ENCODE data around the gene GRAMD4.

The GRAMD4 gene

GRCh38 chr22:46588279-46589140 lies 31.7 kb upstream of the GRAMD4 start:
- Histone ChIP-seq H3K27me3 (ENCODE audit: low read depth) (no peaks in the 10 kb centered on the region), H3K4me3 (no peak overlapping the region), H3K4me1 (no peaks in the 10 kb centered on the region), H3K9me3 (no peaks in the 10 kb centered on the region), H3K36me3 (replicated peaks) (no peaks in the 10 kb centered on the region)
- no peak for DNase-seq (ENCODE audit: low spot score in 2 of 2)
- in situ Hi-C loops (cut with MboI; ENCODE audit: low sequenced_read_pairs): no loop called here

- Histone ChIP-seq H3K4me1 (no peaks in the 10 kb centered on the region), H3K9me3 (no peaks in the 10 kb centered on the region), H3K36me3 (replicated peaks) (no peaks in the 10 kb centered on the region), H3K4me3 (no peak overlapping the region), H3K27me3 (ENCODE audit: low read depth) (no peaks in the 10 kb centered on the region)
- no peak for DNase-seq (ENCODE audit: low spot score in 2 of 2)
- in situ Hi-C loops (cut with MboI; ENCODE audit: low sequenced_read_pairs): no loop called here
Measured at GRCh38 chr22:46589141-46589748, 30.9 kb upstream of the GRAMD4 start.

GRCh38 chr22:46589871-46590271 lies 30.3 kb upstream of the GRAMD4 start:
- in situ Hi-C loops (cut with MboI; ENCODE audit: low sequenced_read_pairs): no loop called here
- Histone ChIP-seq H3K36me3 (replicated peaks) (no peaks in the 10 kb centered on the region), H3K4me3 (no peak overlapping the region)

GRCh38 chr22:46590334-46590733 lies 29.9 kb upstream of the GRAMD4 start:
- Histone ChIP-seq H3K4me3 (no peak overlapping the region), H3K4me1 (no peaks in the 10 kb centered on the region), H3K27me3 (ENCODE audit: low read depth) (no peaks in the 10 kb centered on the region), H3K36me3 (replicated peaks) (no peaks in the 10 kb centered on the region), H3K9me3 (no peaks in the 10 kb centered on the region)
- DNase-seq (ENCODE audit: low spot score in 2 of 2): no peak
- in situ Hi-C loops (cut with MboI; ENCODE audit: low sequenced_read_pairs): no loop called here

More at GRCh38 chr22:46589871-46590271, 30.3 kb upstream of the GRAMD4 start:
- no peaks in the 10 kb centered on the region for H3K4me1 ChIP-seq
- no peak for DNase-seq (ENCODE audit: low spot score in 2 of 2)
- no peaks in the 10 kb centered on the region for H3K9me3 ChIP-seq
- H3K27me3 ChIP-seq (ENCODE audit: low read depth): no peaks in the 10 kb centered on the region

- Histone ChIP-seq H3K4me3 (no peak overlapping the region), H3K4me1 (no peaks in the 10 kb centered on the region), H3K9me3 (no peaks in the 10 kb centered on the region), H3K27me3 (ENCODE audit: low read depth) (no peaks in the 10 kb centered on the region), H3K36me3 (replicated peaks) (no peaks in the 10 kb centered on the region)
- in situ Hi-C loops (cut with MboI; ENCODE audit: low sequenced_read_pairs): no loop called here
- no peak for DNase-seq (ENCODE audit: low spot score in 2 of 2)
Measured at GRCh38 chr22:46591930-46592329, 28.3 kb upstream of the GRAMD4 start.

GRCh38 chr22:46592390-46592872 lies 27.8 kb upstream of the GRAMD4 start:
- no peaks in the 10 kb centered on the region for H3K36me3 ChIP-seq (replicated peaks)
- no peak overlapping the region for H3K4me3 ChIP-seq
- H3K9me3 ChIP-seq: no peaks in the 10 kb centered on the region
- no peaks in the 10 kb centered on the region for H3K4me1 ChIP-seq
- no peaks in the 10 kb centered on the region for H3K27me3 ChIP-seq (ENCODE audit: low read depth)
- no peak for DNase-seq (ENCODE audit: low spot score in 2 of 2)
- in situ Hi-C loops (cut with MboI; ENCODE audit: low sequenced_read_pairs): no loop called here

- in situ Hi-C loops (cut with MboI; ENCODE audit: low sequenced_read_pairs): no loop called here
- Histone ChIP-seq H3K27me3 (ENCODE audit: low read depth) (no peaks in the 10 kb centered on the region), H3K9me3 (no peaks in the 10 kb centered on the region), H3K36me3 (replicated peaks) (no peaks in the 10 kb centered on the region), H3K4me1 (no peaks in the 10 kb centered on the region), H3K4me3 (no peak overlapping the region)
- DNase-seq (ENCODE audit: low spot score in 2 of 2): no peak
Measured at GRCh38 chr22:46593211-46593681, 26.9 kb upstream of the GRAMD4 start.

GRCh38 chr22:46593996-46594946 lies 25.9 kb upstream of the GRAMD4 start:
- Histone ChIP-seq H3K9me3 (no peaks in the 10 kb centered on the region), H3K4me3 (no peak overlapping the region), H3K27me3 (ENCODE audit: low read depth) (no peaks in the 10 kb centered on the region), H3K36me3 (replicated peaks) (no peaks in the 10 kb centered on the region), H3K4me1 (no peaks in the 10 kb centered on the region)
- DNase-seq (ENCODE audit: low spot score in 2 of 2): no peak
- in situ Hi-C loops (cut with MboI; ENCODE audit: low sequenced_read_pairs): no loop called here

GRCh38 chr22:46594947-46595298 lies 25.3 kb upstream of the GRAMD4 start:
- no peaks in the 10 kb centered on the region for H3K4me1 ChIP-seq
- DNase-seq (ENCODE audit: low spot score in 2 of 2): no peak
- in situ Hi-C loops (cut with MboI; ENCODE audit: low sequenced_read_pairs): no loop called here

GRCh38 chr22:46595545-46595944 lies 24.6 kb upstream of the GRAMD4 start:
- no peaks in the 10 kb centered on the region for H3K9me3 ChIP-seq
- no peak overlapping the region for H3K4me3 ChIP-seq
- no peaks in the 10 kb centered on the region for H3K4me1 ChIP-seq
- DNase-seq (ENCODE audit: low spot score in 2 of 2): no peak
- in situ Hi-C loops (cut with MboI; ENCODE audit: low sequenced_read_pairs): no loop called here
- H3K27me3 ChIP-seq (ENCODE audit: low read depth): no peaks in the 10 kb centered on the region
- H3K36me3 ChIP-seq (replicated peaks): no peaks in the 10 kb centered on the region

More at GRCh38 chr22:46594947-46595298, 25.3 kb upstream of the GRAMD4 start:
- no peaks in the 10 kb centered on the region for H3K36me3 ChIP-seq (replicated peaks)
- no peak overlapping the region for H3K4me3 ChIP-seq
- no peaks in the 10 kb centered on the region for H3K9me3 ChIP-seq
- H3K27me3 ChIP-seq (ENCODE audit: low read depth): no peaks in the 10 kb centered on the region

- Histone ChIP-seq H3K36me3 (replicated peaks) (no peaks in the 10 kb centered on the region), H3K4me3 (no peak overlapping the region), H3K27me3 (ENCODE audit: low read depth) (no peaks in the 10 kb centered on the region), H3K9me3 (no peaks in the 10 kb centered on the region), H3K4me1 (no peaks in the 10 kb centered on the region)
- in situ Hi-C loops (cut with MboI; ENCODE audit: low sequenced_read_pairs): no loop called here
- no peak for DNase-seq (ENCODE audit: low spot score in 2 of 2)
Measured at GRCh38 chr22:46596032-46596441, 24.1 kb upstream of the GRAMD4 start.

GRCh38 chr22:46596819-46597218 lies 23.4 kb upstream of the GRAMD4 start:
- H3K4me3 ChIP-seq: no peak overlapping the region
- H3K36me3 ChIP-seq (replicated peaks): no peaks in the 10 kb centered on the region
- no peaks in the 10 kb centered on the region for H3K9me3 ChIP-seq
- in situ Hi-C loops (cut with MboI; ENCODE audit: low sequenced_read_pairs): no loop called here
- H3K4me1 ChIP-seq: no peaks in the 10 kb centered on the region
- H3K27me3 ChIP-seq (ENCODE audit: low read depth): no peaks in the 10 kb centered on the region
- no peak for DNase-seq (ENCODE audit: low spot score in 2 of 2)

GRCh38 chr22:46598224-46598623 lies 22.0 kb upstream of the GRAMD4 start:
- H3K27me3 ChIP-seq (ENCODE audit: low read depth): no peaks in the 10 kb centered on the region
- no peak overlapping the region for H3K4me3 ChIP-seq
- H3K4me1 ChIP-seq: no peaks in the 10 kb centered on the region
- DNase-seq (ENCODE audit: low spot score in 2 of 2): no peak
- in situ Hi-C loops (cut with MboI; ENCODE audit: low sequenced_read_pairs): no loop called here
- no peaks in the 10 kb centered on the region for H3K9me3 ChIP-seq
- H3K36me3 ChIP-seq (replicated peaks): no peaks in the 10 kb centered on the region
